Measurements from ENCODE around the gene DBH. TPM values are rescaled to one million over a fixed set of nuclear protein-coding genes. Genes with fewer than 3 reads are reported as not detected.

Gene DBH
- total and polyA plus RNA-seq, 3 donors from 2014 or later: 0.06 TPM; not detected in 2

DNA sequence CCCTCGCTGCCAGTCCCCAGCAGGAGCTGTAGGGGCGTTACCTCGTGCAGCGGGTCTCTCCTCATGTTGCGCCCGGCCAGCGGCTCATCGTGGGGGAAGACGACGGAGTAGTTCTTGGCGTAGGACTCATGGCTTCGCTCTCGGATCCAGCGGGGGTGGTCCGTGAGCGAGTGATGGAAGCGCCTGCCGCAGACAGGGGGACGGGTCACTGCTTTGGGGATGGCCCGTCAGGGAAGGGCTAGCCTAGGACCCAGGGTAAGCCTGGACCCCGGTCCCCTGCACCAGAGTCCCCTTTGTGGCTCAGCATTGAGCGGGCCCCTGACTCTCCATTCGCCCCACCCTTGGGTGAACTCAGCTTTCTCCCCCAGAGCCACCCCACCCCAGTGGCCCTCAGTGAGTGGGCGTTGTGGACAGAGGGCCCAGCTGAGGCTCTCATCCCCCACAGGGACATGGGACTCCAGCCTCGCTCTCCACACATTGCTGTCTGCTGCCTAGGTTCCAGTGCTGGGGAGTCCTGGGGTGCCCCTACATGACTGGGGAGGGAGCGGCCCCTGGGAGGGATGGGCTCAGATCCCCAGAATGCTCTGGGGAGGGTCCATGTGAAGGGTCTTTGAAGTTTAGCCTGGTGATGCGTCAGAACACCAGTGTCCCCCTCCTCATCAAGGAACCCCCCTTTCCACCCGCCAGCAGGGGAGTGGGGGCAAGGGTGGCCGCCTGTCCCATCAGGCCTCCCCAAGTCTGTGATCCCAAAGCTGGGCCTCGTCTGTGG, 72.3 kb downstream of the DBH start:
- H3K27ac ChIP-seq: no peak overlapping the region
- no peak for DNase-seq
- WGBS, 2 donors: 92 to 93% methylated on average over 19 to 30 of the region's 30 CpGs
- H3K27me3 ChIP-seq: no peaks in the 10 kb centered on the region
- TF ChIP-seq, protein P1, sequence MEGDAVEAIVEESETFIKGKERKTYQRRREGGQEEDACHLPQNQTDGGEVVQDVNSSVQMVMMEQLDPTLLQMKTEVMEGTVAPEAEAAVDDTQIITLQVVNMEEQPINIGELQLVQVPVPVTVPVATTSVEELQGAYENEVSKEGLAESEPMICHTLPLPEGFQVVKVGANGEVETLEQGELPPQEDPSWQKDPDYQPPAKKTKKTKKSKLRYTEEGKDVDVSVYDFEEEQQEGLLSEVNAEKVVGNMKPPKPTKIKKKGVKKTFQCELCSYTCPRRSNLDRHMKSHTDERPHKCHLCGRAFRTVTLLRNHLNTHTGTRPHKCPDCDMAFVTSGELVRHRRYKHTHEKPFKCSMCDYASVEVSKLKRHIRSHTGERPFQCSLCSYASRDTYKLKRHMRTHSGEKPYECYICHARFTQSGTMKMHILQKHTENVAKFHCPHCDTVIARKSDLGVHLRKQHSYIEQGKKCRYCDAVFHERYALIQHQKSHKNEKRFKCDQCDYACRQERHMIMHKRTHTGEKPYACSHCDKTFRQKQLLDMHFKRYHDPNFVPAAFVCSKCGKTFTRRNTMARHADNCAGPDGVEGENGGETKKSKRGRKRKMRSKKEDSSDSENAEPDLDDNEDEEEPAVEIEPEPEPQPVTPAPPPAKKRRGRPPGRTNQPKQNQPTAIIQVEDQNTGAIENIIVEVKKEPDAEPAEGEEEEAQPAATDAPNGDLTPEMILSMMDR (IDR thresholded peaks at IDR 0.05): no peak
- no peak for TF ChIP-seq POLR2A (IDR thresholded peaks at IDR 0.05)
- intact Hi-C loops (cut with DNase I; ENCODE audit: low total_unique reads): no loop called here
- no peaks in the 10 kb centered on the region for H3K36me3 ChIP-seq (ENCODE audit: low read depth, missing control alignments)
- no peak overlapping the region for H3K4me3 ChIP-seq
- no peaks in the 10 kb centered on the region for H3K9me3 ChIP-seq
- H3K4me1 ChIP-seq: no peaks in the 10 kb centered on the region

Other genes with a start within 250 kb of the DBH start
- 10 to 100 TPM; 31.4 to 31.5 TPM for gene REXO4, start 218.4 kb upstream of the DBH start, total RNA-seq
- gene REXO4, start 218.4 kb upstream of the DBH start, polyA plus RNA-seq (ENCODE audit: insufficient read depth, low read depth, low replicate concordance): 36.7 TPM
- 10 to 100 TPM; 15.4 to 21.2 TPM for gene ADAMTS13, start 214.0 kb upstream of the DBH start, total RNA-seq
- 15.6 TPM for gene ADAMTS13, start 214.0 kb upstream of the DBH start, polyA plus RNA-seq (ENCODE audit: insufficient read depth, low read depth, low replicate concordance)
- 10 to 100 TPM; 43.3 to 47.9 TPM for gene CACFD1, start 176.4 kb upstream of the DBH start, total RNA-seq
- 34.7 TPM for gene CACFD1, start 176.4 kb upstream of the DBH start, polyA plus RNA-seq (ENCODE audit: insufficient read depth, low read depth, low replicate concordance)
- gene SLC2A6, start 157.3 kb upstream of the DBH start, total RNA-seq: 1 to 10 TPM; 2.6 to 3.5 TPM
- 2.9 TPM for gene SLC2A6, start 157.3 kb upstream of the DBH start, polyA plus RNA-seq (ENCODE audit: insufficient read depth, low read depth, low replicate concordance)
- not detected for gene MYMK, start 111.4 kb upstream of the DBH start, total RNA-seq
- 0.87 TPM for gene MYMK, start 111.4 kb upstream of the DBH start, polyA plus RNA-seq (ENCODE audit: insufficient read depth, low read depth, low replicate concordance)
- gene ADAMTSL2, start 101.7 kb upstream of the DBH start, total RNA-seq: 10 to 100 TPM in 1 of 2 donors, 1 to 10 TPM in 1; 9.4 to 11.1 TPM
- 3.8 TPM for gene ADAMTSL2, start 101.7 kb upstream of the DBH start, polyA plus RNA-seq (ENCODE audit: insufficient read depth, low read depth, low replicate concordance)
- 1 to 10 TPM; 2.8 to 3.8 TPM for gene FAM163B, start 27.0 kb upstream of the DBH start, total RNA-seq
- gene FAM163B, start 27.0 kb upstream of the DBH start, polyA plus RNA-seq (ENCODE audit: insufficient read depth, low read depth, low replicate concordance): 2.2 TPM
- 1 to 10 TPM; 5.1 to 7.2 TPM for gene SARDH, start 102.0 kb downstream of the DBH start, total RNA-seq
- gene SARDH, start 102.0 kb downstream of the DBH start, polyA plus RNA-seq (ENCODE audit: insufficient read depth, low read depth, low replicate concordance): 2.6 TPM